ENCODE results near the gene RAET1G.
"Not testable (repeated sequence)": the region's sequence is repeated elsewhere in the genome, so short reads cannot be mapped to it uniquely, and the experiment has no call there.

RAET1G gene

GRCh38 chr6:149918151-149918905 lies 4.6 kb downstream of the RAET1G start:
- DNase-seq (ENCODE audit: low read depth), result no peak
- H3K4me3 ChIP-seq (ENCODE audit: control insufficient read depth, low read depth, low read length), result no peak overlapping the region
- no peak for TF ChIP-seq CTCF (conservative IDR thresholded peaks at IDR 0.05; ENCODE audit: control insufficient read depth, insufficient read depth, low read depth, low read length)

- DNase-seq (ENCODE audit: low read depth), result no peak
- no peak for TF ChIP-seq CTCF (conservative IDR thresholded peaks at IDR 0.05; ENCODE audit: control insufficient read depth, insufficient read depth, low read depth, low read length)
- no peak overlapping the region for H3K4me3 ChIP-seq (ENCODE audit: control insufficient read depth, low read depth, low read length)
Measured at GRCh38 chr6:149917679-149918078, 5.2 kb downstream of the RAET1G start.

- no peak for DNase-seq (ENCODE audit: low read depth)
- H3K4me3 ChIP-seq (ENCODE audit: control insufficient read depth, low read depth, low read length), result no peak overlapping the region
- no peak for TF ChIP-seq CTCF (conservative IDR thresholded peaks at IDR 0.05; ENCODE audit: control insufficient read depth, insufficient read depth, low read depth, low read length)
Measured at GRCh38 chr6:149915970-149916865, 6.7 kb downstream of the RAET1G start.

GRCh38 chr6:149913540-149914240 lies 9.2 kb downstream of the RAET1G start:
- DNase-seq (ENCODE audit: low read depth), result no peak
- no peak for TF ChIP-seq CTCF (conservative IDR thresholded peaks at IDR 0.05; ENCODE audit: control insufficient read depth, insufficient read depth, low read depth, low read length)
- no peak overlapping the region for H3K4me3 ChIP-seq (ENCODE audit: control insufficient read depth, low read depth, low read length)

- H3K4me3 ChIP-seq (ENCODE audit: control insufficient read depth, low read depth, low read length), result no peak overlapping the region
- TF ChIP-seq CTCF (conservative IDR thresholded peaks at IDR 0.05; ENCODE audit: control insufficient read depth, insufficient read depth, low read depth, low read length), result no peak
- DNase-seq (ENCODE audit: low read depth), result no peak
Measured at GRCh38 chr6:149913085-149913484, 9.8 kb downstream of the RAET1G start.

GRCh38 chr6:149912680-149913079 lies 10.2 kb downstream of the RAET1G start:
- not testable (repeated sequence) for H3K4me3 ChIP-seq (ENCODE audit: control insufficient read depth, low read depth, low read length); DNase-seq (ENCODE audit: low read depth)
